Kidney epithelial cell (primary cell): Measurements from ENCODE around the gene KCNMB4. TPM values are rescaled to one million over a fixed set of nuclear protein-coding genes. Genes with fewer than 3 reads are reported as not detected.

ENCODE experiments used
- DNase-seq: peaks from one replicate; pipeline ENCODE4 v3.0.0-alpha.2; 2010; ENCODE audit warnings: low read depth
- H3K27me3 ChIP-seq: 2 replicates; pipeline ENCODE4 v1.6.0; 2011; ENCODE audit warnings: low read length; ENCODE audit not compliant: control insufficient read depth, insufficient read depth
- H3K36me3 ChIP-seq: 2 replicates; pipeline ENCODE4 v1.5.1; 2011; ENCODE audit warnings: low read length; ENCODE audit not compliant: control insufficient read depth, insufficient read depth
- H3K4me3 ChIP-seq: 2 replicates; pipeline ENCODE4 v1.5.1; 2011; ENCODE audit warnings: low read depth, mild to moderate bottlenecking, control low read depth, low read length
- CTCF ChIP-seq: IDR thresholded peaks from 2 replicates; pipeline ENCODE4 v1.5.1; 2011; ENCODE audit warnings: mild to moderate bottlenecking, moderate library complexity, low read length, control low read depth, inconsistent platforms; ENCODE audit not compliant: insufficient read depth, poor library complexity, severe bottlenecking
- total RNA-seq: library from RNA; depleted of rRNA; stranded (reverse); fragments of >200 nt; gene quantifications from 2 replicates; pipeline ENCODE4 v1.2.3, GENCODE V29; 2015

KCNMB4 gene
- total RNA-seq, 1 donor from 2014 or later: 1.6 TPM

- TF ChIP-seq CTCF: no peak
- Histone ChIP-seq H3K36me3 (no peaks in the 10 kb centered on the region), H3K27me3 (no peaks in the 10 kb centered on the region), H3K4me3 (no peak overlapping the region)
- no peak for DNase-seq
These were observed 103.2 kb downstream of the KCNMB4 start for GRCh38 chr12:70469221-70469820.

DNA sequence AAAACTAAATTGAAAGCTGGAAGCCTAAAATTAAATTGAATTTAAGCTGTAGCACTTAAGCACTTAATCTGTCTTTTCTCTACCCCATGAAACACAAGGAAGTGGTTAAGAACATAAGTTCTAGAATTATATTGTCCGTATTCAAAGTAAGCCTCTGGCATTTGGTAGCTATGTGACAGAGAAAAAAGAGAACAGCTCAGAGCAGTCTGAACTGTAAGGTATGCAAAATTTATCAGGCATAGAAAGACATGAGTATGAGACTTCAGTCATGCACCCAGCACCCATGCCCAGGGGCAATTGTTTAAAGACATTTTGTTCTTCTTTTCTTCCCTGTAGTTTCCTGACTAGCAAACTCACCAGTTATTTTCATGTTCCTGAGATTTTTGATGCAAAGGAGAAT, 116.7 kb downstream of the KCNMB4 start:
- Histone ChIP-seq H3K4me3 (no peak overlapping the region), H3K27me3 (no peaks in the 10 kb centered on the region), H3K36me3 (no peaks in the 10 kb centered on the region)
- DNase-seq: no peak
- no peak for TF ChIP-seq CTCF

Other genes with a start within 250 kb of the KCNMB4 start
- 71.4 and 96.8 TPM in 2 replicates for gene CNOT2, start 122.9 kb upstream of the KCNMB4 start, total RNA-seq